Measurements from ENCODE around the gene AMDHD2.

Gene AMDHD2

GRCh38 chr16:2482249-2482648 lies 37.9 kb upstream of the AMDHD2 start:
- Histone ChIP-seq H3K4me1 (ENCODE audit: insufficient read depth, poor library complexity, severe bottlenecking) (no peaks in the 10 kb centered on the region), H3K36me3 (ENCODE audit: low read depth) (no peaks in the 10 kb centered on the region), H3K27ac (ENCODE audit: poor library complexity, severe bottlenecking) (no peak overlapping the region), H3K4me3 (ENCODE audit: severe bottlenecking) (no peak overlapping the region), H3K27me3 (ENCODE audit: insufficient read depth, poor library complexity, severe bottlenecking) (no peaks in the 10 kb centered on the region), H3K9me3 (ENCODE audit: severe bottlenecking) (no peaks in the 10 kb centered on the region)
- ATAC-seq (ENCODE audit: low read depth) (no peak), DNase-seq (ENCODE audit: low spot score) (no peak)
- TF ChIP-seq CTCF (IDR thresholded peaks at IDR 0.05; ENCODE audit: poor library complexity, severe bottlenecking) = no peak

- ATAC-seq (ENCODE audit: low read depth) (no peak), DNase-seq (ENCODE audit: low spot score) (no peak)
- H3K27me3 ChIP-seq (ENCODE audit: insufficient read depth, poor library complexity, severe bottlenecking) = no peaks in the 10 kb centered on the region
- H3K4me3 ChIP-seq (ENCODE audit: severe bottlenecking) = no peak overlapping the region
- no peak overlapping the region for H3K27ac ChIP-seq (ENCODE audit: poor library complexity, severe bottlenecking)
- no peaks in the 10 kb centered on the region for H3K36me3 ChIP-seq (ENCODE audit: low read depth)
- no peak for TF ChIP-seq CTCF (IDR thresholded peaks at IDR 0.05; ENCODE audit: poor library complexity, severe bottlenecking)
- no peaks in the 10 kb centered on the region for H3K9me3 ChIP-seq (ENCODE audit: severe bottlenecking)
- H3K4me1 ChIP-seq (ENCODE audit: insufficient read depth, poor library complexity, severe bottlenecking) = no peaks in the 10 kb centered on the region
These were observed 37.2 kb upstream of the AMDHD2 start for GRCh38 chr16:2482708-2483534.

- no peaks in the 10 kb centered on the region for H3K36me3 ChIP-seq (ENCODE audit: low read depth)
- H3K27ac ChIP-seq (ENCODE audit: poor library complexity, severe bottlenecking) = no peak overlapping the region
- no peaks in the 10 kb centered on the region for H3K4me1 ChIP-seq (ENCODE audit: insufficient read depth, poor library complexity, severe bottlenecking)
- H3K27me3 ChIP-seq (ENCODE audit: insufficient read depth, poor library complexity, severe bottlenecking) = no peaks in the 10 kb centered on the region
- H3K9me3 ChIP-seq (ENCODE audit: severe bottlenecking) = no peaks in the 10 kb centered on the region
- no peak for TF ChIP-seq CTCF (IDR thresholded peaks at IDR 0.05; ENCODE audit: poor library complexity, severe bottlenecking)
- ATAC-seq (ENCODE audit: low read depth) (no peak), DNase-seq (ENCODE audit: low spot score) (no peak)
- H3K4me3 ChIP-seq (ENCODE audit: severe bottlenecking) = no peak overlapping the region
These were observed 36.0 kb upstream of the AMDHD2 start for GRCh38 chr16:2483939-2484897.

GRCh38 chr16:2484898-2485508 lies 35.2 kb upstream of the AMDHD2 start:
- ATAC-seq (ENCODE audit: low read depth) (no peak), DNase-seq (ENCODE audit: low spot score) (no peak)
- no peaks in the 10 kb centered on the region for H3K4me1 ChIP-seq (ENCODE audit: insufficient read depth, poor library complexity, severe bottlenecking)
- no peaks in the 10 kb centered on the region for H3K36me3 ChIP-seq (ENCODE audit: low read depth)
- H3K4me3 ChIP-seq (ENCODE audit: severe bottlenecking) = no peak overlapping the region
- no peak overlapping the region for H3K27ac ChIP-seq (ENCODE audit: poor library complexity, severe bottlenecking)
- no peaks in the 10 kb centered on the region for H3K9me3 ChIP-seq (ENCODE audit: severe bottlenecking)
- no peak for TF ChIP-seq CTCF (IDR thresholded peaks at IDR 0.05; ENCODE audit: poor library complexity, severe bottlenecking)
- no peaks in the 10 kb centered on the region for H3K27me3 ChIP-seq (ENCODE audit: insufficient read depth, poor library complexity, severe bottlenecking)

Data from RWPE2 (cell line).